Measurements from ENCODE around the gene ARSG. TPM values are rescaled to one million over a fixed set of nuclear protein-coding genes. Genes with fewer than 3 reads are reported as not detected.
"Not testable (repeated sequence)": the region's sequence is repeated elsewhere in the genome, so short reads cannot be mapped to it uniquely, and the experiment has no call there.

ARSG gene
- polyA plus RNA-seq, 4 donors, result 0.81 to 1.6 (median 1.3) TPM; not detected in 1

DNA sequence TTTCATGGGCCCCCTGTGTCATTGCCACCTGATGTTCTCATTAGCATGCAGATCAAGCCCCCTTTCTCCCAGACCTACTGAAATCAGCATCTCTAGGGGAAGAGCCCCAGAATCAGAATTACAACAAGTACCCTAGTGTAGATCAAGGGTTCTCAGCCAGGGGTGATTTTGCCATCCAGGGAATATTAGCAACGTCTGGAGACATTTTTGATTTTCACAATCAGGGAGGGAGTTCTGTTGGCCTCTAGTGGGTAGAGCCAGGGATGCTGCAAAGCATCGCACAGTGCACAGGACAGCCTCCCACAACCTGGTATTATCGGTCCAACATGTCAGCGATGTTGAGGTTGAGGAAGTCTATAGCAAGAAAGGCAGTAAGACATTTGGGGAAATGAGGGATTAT is 36.1 kb upstream of the ARSG start:
- FAIRE-seq, result no peak
- Histone ChIP-seq H3K9me3 (ENCODE audit: control insufficient read depth in 2 of 2, insufficient read depth in 1 of 2, low read depth in 1 of 2, low read length in 1 of 2) (no peaks in the 10 kb centered on the region), H3K27me3 (ENCODE audit: control insufficient read depth in 3 of 3, insufficient read depth in 3 of 3, low read length in 3 of 3) (no peaks in the 10 kb centered on the region), H3K4me1 (ENCODE audit: control insufficient read depth in 3 of 3, insufficient read depth in 2 of 3, low read depth in 1 of 3, low read length in 2 of 3) (peaks cover 0 to 2% (median 0%) of the 10 kb centered on the region in 3 donors), H3K27ac (ENCODE audit: low read depth in 1 of 3, low read length in 2 of 3) (peak overlapping the region in 1 of 3 donors; percentile 25), H3K36me3 (ENCODE audit: control insufficient read depth in 3 of 3, insufficient read depth in 2 of 3, low read depth in 1 of 3, low read length in 3 of 3) (peaks cover 0 to 11% (median 0%) of the 10 kb centered on the region in 3 donors), H3K4me3 (ENCODE audit: low read depth in 1 of 3, low read length in 3 of 3) (no peak overlapping the region)
- 85 to 90% (median 87%) methylated on average over 4 of the region's 4 CpGs for WGBS, 3 donors
- DNase-seq, result no peak

DNA sequence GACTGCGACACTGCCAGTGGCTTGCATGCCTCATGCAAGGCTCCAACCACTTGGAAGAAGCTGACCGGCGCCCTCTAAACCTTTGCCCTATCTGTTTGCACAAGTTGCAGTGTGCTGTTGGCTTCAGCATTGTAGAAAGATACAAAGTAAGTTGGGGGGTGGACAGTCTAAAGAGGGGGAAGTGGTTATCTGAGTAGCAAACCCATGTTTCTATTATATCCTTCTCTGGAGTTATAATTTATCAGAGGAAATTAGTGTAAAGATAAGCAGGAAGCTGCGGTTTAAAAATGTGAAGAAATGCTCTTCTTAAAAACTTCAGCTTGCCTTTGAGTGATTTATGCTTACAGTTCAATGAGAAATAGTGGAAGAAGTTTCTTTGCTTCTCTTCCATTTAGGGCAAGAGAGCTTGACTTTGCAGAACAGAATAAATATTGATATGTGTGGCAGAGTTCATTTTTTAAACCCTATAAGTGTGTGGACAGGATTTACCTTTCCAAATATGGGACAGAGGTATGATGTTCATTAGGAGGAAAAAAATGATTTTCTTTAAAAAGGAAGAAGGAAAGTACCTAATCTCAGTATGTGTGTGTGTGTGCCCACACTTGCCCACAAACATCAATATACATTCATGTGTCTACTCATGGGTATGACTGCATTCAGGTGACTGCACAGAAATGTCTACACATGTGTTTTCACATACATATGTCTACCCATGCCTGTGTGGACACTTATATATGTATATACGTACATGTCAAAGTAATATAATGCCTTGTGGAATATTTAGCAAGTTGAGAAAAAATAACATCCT is 35.4 kb upstream of the ARSG start:
- peak overlapping the region in 1 of 3 donors; percentile 25 for H3K27ac ChIP-seq (ENCODE audit: low read depth in 1 of 3, low read length in 2 of 3)
- WGBS, 3 donors, result 64 to 66% (median 65%) methylated on average over 5 of the region's 5 CpGs
- FAIRE-seq, result no peak
- no peaks in the 10 kb centered on the region for H3K9me3 ChIP-seq (ENCODE audit: control insufficient read depth in 2 of 2, insufficient read depth in 1 of 2, low read depth in 1 of 2, low read length in 1 of 2)
- no peaks in the 10 kb centered on the region for H3K27me3 ChIP-seq (ENCODE audit: control insufficient read depth in 3 of 3, insufficient read depth in 3 of 3, low read length in 3 of 3)
- peak in 1 of 2 donors; percentile 22 for DNase-seq
- H3K4me1 ChIP-seq (ENCODE audit: control insufficient read depth in 3 of 3, insufficient read depth in 2 of 3, low read depth in 1 of 3, low read length in 2 of 3), result peaks cover 0 to 2% (median 0%) of the 10 kb centered on the region in 3 donors
- H3K4me3 ChIP-seq (ENCODE audit: low read depth in 1 of 3, low read length in 3 of 3), result no peak overlapping the region
- H3K36me3 ChIP-seq (ENCODE audit: control insufficient read depth in 3 of 3, insufficient read depth in 2 of 3, low read depth in 1 of 3, low read length in 3 of 3), result peaks cover 0 to 11% (median 0%) of the 10 kb centered on the region in 3 donors

DNA sequence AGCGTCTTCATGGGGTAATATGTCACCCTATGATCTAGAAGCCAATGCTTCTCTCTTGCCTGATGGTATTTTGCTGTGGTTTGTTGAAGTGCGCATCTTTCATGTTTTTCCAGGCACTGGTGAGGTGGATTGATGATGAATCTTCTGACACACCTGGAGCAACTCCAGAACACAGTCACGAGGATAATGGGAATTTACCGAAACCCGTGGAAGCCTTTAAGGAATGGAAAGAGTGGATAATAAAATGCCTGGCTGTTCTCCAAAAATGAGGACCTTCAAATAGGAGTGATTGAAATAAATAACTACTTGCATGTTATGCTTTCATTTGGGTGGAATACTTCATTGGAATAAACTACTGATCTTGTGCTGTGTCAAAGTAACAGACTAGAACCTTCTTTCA is 34.6 kb upstream of the ARSG start:
- H3K36me3 ChIP-seq (ENCODE audit: control insufficient read depth in 3 of 3, insufficient read depth in 2 of 3, low read depth in 1 of 3, low read length in 3 of 3); FAIRE-seq; DNase-seq; H3K4me1 ChIP-seq (ENCODE audit: control insufficient read depth in 3 of 3, insufficient read depth in 2 of 3, low read depth in 1 of 3, low read length in 2 of 3); H3K27ac ChIP-seq (ENCODE audit: low read depth in 1 of 3, low read length in 2 of 3); H3K4me3 ChIP-seq (ENCODE audit: low read depth in 1 of 3, low read length in 3 of 3); H3K27me3 ChIP-seq (ENCODE audit: control insufficient read depth in 3 of 3, insufficient read depth in 3 of 3, low read length in 3 of 3); H3K9me3 ChIP-seq (ENCODE audit: control insufficient read depth in 2 of 2, insufficient read depth in 1 of 2, low read depth in 1 of 2, low read length in 1 of 2): not testable (repeated sequence)
- WGBS, 3 donors, result 81 to 84% (median 82%) methylated on average over 5 of the region's 5 CpGs

DNA sequence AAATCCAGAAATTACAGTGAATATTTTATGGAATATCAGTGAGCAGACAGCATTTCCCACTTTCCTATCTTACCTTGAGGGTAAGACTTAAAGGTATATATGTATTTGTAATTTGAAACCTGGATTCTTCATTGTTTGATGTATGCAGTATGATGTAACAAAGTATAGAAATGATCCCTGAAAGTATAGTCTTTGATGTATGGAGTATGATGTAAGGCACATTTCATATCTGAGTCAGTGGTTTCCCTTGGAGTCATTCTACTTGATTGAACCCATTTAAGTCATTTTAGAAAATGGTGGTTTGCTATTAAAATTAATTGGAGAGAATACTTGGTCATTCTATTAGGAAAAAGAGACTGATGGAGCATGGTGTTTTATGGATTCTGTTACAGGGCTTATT is 33.4 kb upstream of the ARSG start:
- H3K36me3 ChIP-seq (ENCODE audit: control insufficient read depth in 3 of 3, insufficient read depth in 2 of 3, low read depth in 1 of 3, low read length in 3 of 3), result peaks cover 0 to 7% (median 0%) of the 10 kb centered on the region in 3 donors
- peaks cover 0 to 2% (median 0%) of the 10 kb centered on the region in 3 donors for H3K4me1 ChIP-seq (ENCODE audit: control insufficient read depth in 3 of 3, insufficient read depth in 2 of 3, low read depth in 1 of 3, low read length in 2 of 3)
- DNase-seq, result no peak
- FAIRE-seq, result no peak
- no peak overlapping the region for H3K4me3 ChIP-seq (ENCODE audit: low read depth in 1 of 3, low read length in 3 of 3)
- H3K27ac ChIP-seq (ENCODE audit: low read depth in 1 of 3, low read length in 2 of 3), result no peak overlapping the region
- no peaks in the 10 kb centered on the region for H3K9me3 ChIP-seq (ENCODE audit: control insufficient read depth in 2 of 2, insufficient read depth in 1 of 2, low read depth in 1 of 2, low read length in 1 of 2)
- no peaks in the 10 kb centered on the region for H3K27me3 ChIP-seq (ENCODE audit: control insufficient read depth in 3 of 3, insufficient read depth in 3 of 3, low read length in 3 of 3)

DNA sequence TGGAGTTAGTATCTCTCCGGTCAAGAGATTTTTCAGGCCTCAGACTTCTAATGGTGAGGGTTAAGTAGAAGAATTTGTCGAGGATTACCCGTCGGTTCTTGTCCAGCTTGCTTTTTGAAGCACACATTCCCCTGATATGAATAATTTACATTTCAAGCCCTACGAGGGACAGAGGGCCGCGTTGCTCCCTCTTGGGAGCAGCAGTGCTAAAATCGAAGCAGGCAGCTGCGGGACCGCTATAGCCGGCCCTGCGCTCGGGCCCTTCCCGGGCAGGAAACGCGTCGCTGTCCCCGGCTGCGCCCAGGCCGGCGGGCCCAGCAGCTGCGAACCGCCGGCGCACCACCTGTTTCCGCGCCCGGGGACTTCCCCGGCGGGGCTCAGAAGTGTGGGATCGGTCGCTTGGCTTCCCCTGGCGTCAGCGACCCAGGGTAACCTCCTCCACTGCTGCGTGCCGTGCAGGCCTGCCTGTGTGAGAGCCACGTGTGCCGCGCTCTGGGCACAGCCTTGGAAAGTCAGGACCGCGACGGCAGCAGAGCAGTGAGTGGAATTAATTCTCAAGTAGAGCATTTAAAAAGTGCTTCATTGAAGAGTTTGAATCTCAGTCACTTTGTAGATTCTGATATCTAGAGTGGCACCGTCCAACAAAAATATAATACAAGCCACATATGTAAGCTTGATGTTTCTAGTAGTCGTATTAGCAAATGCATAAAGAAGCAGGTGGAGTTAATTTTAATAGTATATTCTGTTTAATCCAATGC is 32.2 kb upstream of the ARSG start:
- 7 to 9% (median 8%) methylated on average over 29 to 41 of the region's 44 CpGs for WGBS, 3 donors
- DNase-seq, result peak; percentile 50 to 63
- FAIRE-seq; H3K9me3 ChIP-seq (ENCODE audit: control insufficient read depth in 2 of 2, insufficient read depth in 1 of 2, low read depth in 1 of 2, low read length in 1 of 2); H3K4me1 ChIP-seq (ENCODE audit: control insufficient read depth in 3 of 3, insufficient read depth in 2 of 3, low read depth in 1 of 3, low read length in 2 of 3); H3K27me3 ChIP-seq (ENCODE audit: control insufficient read depth in 3 of 3, insufficient read depth in 3 of 3, low read length in 3 of 3); H3K36me3 ChIP-seq (ENCODE audit: control insufficient read depth in 3 of 3, insufficient read depth in 2 of 3, low read depth in 1 of 3, low read length in 3 of 3); H3K4me3 ChIP-seq (ENCODE audit: low read depth in 1 of 3, low read length in 3 of 3): not testable (repeated sequence)
- H3K27ac ChIP-seq (ENCODE audit: low read depth in 1 of 3, low read length in 2 of 3), result peak overlapping the region in 1 of 3 donors; percentile 81

DNA sequence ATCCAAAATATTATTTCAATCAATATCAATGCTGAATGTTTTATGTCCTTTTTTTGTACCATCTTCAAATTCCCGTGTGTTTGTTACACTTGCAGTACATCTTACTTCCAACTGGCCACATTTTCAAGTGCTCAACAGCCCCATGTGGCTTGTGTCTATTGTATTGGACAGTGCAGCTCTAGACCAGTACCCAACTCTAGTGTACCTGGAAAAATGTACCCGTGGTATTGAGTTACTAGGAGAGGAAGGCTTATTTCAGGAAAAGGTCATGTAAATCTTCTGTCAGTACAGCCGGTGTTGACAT is 31.7 kb upstream of the ARSG start:
- H3K27ac ChIP-seq (ENCODE audit: low read depth in 1 of 3, low read length in 2 of 3), result peak overlapping the region in 1 of 3 donors; percentile 22

DNA sequence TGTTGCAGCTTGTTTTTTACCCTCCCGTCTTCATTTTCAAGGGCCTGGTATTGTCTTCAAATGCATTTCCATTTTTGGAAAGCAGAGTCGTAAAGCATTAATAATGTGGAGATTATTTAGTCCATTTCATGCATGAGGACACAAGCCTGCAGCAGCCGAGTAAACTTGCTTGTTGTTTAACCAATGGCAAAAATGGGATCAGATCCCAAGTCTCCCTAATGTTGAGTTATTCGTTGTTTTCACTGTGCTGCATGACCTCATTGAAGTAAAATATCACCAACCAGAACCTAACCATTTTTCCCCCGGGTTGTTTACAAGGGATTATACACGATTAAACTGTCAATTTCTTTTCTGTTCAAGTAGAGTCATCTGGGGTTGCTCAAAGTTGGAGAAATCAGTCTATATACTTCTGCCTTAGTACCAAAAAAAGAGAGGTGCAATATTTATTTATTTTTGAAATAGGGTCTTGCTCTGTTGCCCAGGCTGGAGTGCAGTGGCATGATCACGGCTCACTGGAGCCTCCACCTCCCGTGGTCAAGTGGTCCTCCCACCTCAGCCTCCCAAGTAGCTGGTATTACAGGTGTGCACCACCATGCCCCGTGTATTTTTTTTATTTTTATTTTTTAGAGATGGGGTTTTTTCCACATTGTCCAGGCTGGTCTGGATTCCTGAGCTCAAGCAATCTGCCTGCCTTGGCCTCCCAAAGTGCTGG is 31.1 kb upstream of the ARSG start:
- 79 to 87% (median 83%) methylated on average over 9 of the region's 9 CpGs for WGBS, 3 donors
- Histone ChIP-seq H3K36me3 (ENCODE audit: control insufficient read depth in 3 of 3, insufficient read depth in 2 of 3, low read depth in 1 of 3, low read length in 3 of 3) (no peaks in the 10 kb centered on the region), H3K27me3 (ENCODE audit: control insufficient read depth in 3 of 3, insufficient read depth in 3 of 3, low read length in 3 of 3) (no peaks in the 10 kb centered on the region), H3K4me1 (ENCODE audit: control insufficient read depth in 3 of 3, insufficient read depth in 2 of 3, low read depth in 1 of 3, low read length in 2 of 3) (peaks cover 0 to 2% (median 0%) of the 10 kb centered on the region in 3 donors), H3K27ac (ENCODE audit: low read depth in 1 of 3, low read length in 2 of 3) (no peak overlapping the region), H3K9me3 (ENCODE audit: control insufficient read depth in 2 of 2, insufficient read depth in 1 of 2, low read depth in 1 of 2, low read length in 1 of 2) (no peaks in the 10 kb centered on the region), H3K4me3 (ENCODE audit: low read depth in 1 of 3, low read length in 3 of 3) (no peak overlapping the region)
- FAIRE-seq (no peak), DNase-seq (no peak)

More for the DNA sequence above, 31.7 kb upstream of the ARSG start:
- not testable (repeated sequence) for FAIRE-seq; H3K4me3 ChIP-seq (ENCODE audit: low read depth in 1 of 3, low read length in 3 of 3); H3K36me3 ChIP-seq (ENCODE audit: control insufficient read depth in 3 of 3, insufficient read depth in 2 of 3, low read depth in 1 of 3, low read length in 3 of 3); H3K9me3 ChIP-seq (ENCODE audit: control insufficient read depth in 2 of 2, insufficient read depth in 1 of 2, low read depth in 1 of 2, low read length in 1 of 2); H3K27me3 ChIP-seq (ENCODE audit: control insufficient read depth in 3 of 3, insufficient read depth in 3 of 3, low read length in 3 of 3); H3K4me1 ChIP-seq (ENCODE audit: control insufficient read depth in 3 of 3, insufficient read depth in 2 of 3, low read depth in 1 of 3, low read length in 2 of 3); DNase-seq
- 65 to 85% (median 79%) methylated on average over 3 of the region's 3 CpGs for WGBS, 3 donors

DNA sequence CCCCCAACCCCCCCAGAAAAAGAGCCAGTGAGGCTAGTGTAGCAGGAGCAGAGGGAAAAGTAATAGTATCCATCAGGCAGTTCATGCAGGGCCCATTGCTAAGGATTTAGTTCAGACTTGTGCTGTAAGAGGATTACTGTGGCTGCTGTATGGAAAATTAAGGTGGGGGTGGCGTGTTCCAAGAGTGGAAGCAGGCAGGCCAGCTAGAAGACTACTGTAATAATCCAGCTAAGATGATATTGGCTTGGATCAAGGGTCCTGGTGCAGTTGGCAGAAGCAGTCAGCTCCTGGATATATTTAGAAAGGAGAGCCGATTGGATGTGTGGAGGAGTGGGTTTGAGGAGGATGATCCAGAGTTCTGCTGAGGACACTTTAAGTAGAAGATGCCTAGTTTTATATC is 28.8 kb upstream of the ARSG start:
- H3K9me3 ChIP-seq (ENCODE audit: control insufficient read depth in 2 of 2, insufficient read depth in 1 of 2, low read depth in 1 of 2, low read length in 1 of 2); DNase-seq; H3K4me3 ChIP-seq (ENCODE audit: low read depth in 1 of 3, low read length in 3 of 3); H3K4me1 ChIP-seq (ENCODE audit: control insufficient read depth in 3 of 3, insufficient read depth in 2 of 3, low read depth in 1 of 3, low read length in 2 of 3); H3K36me3 ChIP-seq (ENCODE audit: control insufficient read depth in 3 of 3, insufficient read depth in 2 of 3, low read depth in 1 of 3, low read length in 3 of 3); H3K27me3 ChIP-seq (ENCODE audit: control insufficient read depth in 3 of 3, insufficient read depth in 3 of 3, low read length in 3 of 3); H3K27ac ChIP-seq (ENCODE audit: low read depth in 1 of 3, low read length in 2 of 3); FAIRE-seq: not testable (repeated sequence)
- WGBS, 3 donors, result 63 to 73% (median 72%) methylated on average over 2 of the region's 2 CpGs

Data from small intestine (tissue), 7 donors.